Measurements from ENCODE around the gene LSM4.

- TF ChIP-seq CTCF (IDR thresholded peaks at IDR 0.05) (no peak), POLR2A (IDR thresholded peaks at IDR 0.05) (peak; percentile 7 to 34), EP300 (IDR thresholded peaks at IDR 0.05) (peak in 3 of 4 donors; percentile 42 to 85 (median 83))
Measured at GRCh38 chr19:18281082-18282020, 41.5 kb downstream of the LSM4 start, which contains the start of gene JUND.

All from sigmoid colon (tissue), 4 donors.